ENCODE results near the gene APBB1. TPM values are rescaled to one million over a fixed set of nuclear protein-coding genes. Genes with fewer than 3 reads are reported as not detected.

APBB1 gene
- total and polyA plus RNA-seq, 2 of the 4 experiments (the other 2 are of a cell fraction): 39.4 to 44.1 TPM

DNA sequence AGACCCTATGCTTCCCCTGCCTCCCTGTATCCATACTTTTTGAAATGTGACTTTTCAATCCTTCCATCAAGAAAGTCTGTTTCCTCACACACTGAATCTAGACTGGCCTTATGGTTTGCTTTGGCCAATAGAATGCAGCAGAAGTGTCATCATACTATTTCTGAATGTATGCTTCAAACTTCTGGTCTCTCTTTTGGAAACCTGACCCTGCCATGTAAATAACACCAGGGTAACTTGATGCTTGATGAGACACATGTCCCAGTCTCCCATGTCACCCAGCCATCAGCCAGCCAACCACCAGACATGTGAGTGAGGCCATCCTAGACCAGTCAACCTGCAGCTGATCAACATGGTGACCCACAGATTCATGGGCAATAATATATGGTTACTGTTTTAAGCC lies 68.9 kb downstream of the APBB1 start:
- H3K4me1 ChIP-seq (ENCODE audit: control insufficient read depth, insufficient read depth, low read length): peaks cover 3% of the 10 kb centered on the region; the same call in 1 of the 2 replicates
- H3K9me1 ChIP-seq (ENCODE audit: insufficient read depth, low read length): no peaks in the 10 kb centered on the region
- TF ChIP-seq, protein P1, sequence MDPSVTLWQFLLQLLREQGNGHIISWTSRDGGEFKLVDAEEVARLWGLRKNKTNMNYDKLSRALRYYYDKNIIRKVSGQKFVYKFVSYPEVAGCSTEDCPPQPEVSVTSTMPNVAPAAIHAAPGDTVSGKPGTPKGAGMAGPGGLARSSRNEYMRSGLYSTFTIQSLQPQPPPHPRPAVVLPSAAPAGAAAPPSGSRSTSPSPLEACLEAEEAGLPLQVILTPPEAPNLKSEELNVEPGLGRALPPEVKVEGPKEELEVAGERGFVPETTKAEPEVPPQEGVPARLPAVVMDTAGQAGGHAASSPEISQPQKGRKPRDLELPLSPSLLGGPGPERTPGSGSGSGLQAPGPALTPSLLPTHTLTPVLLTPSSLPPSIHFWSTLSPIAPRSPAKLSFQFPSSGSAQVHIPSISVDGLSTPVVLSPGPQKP (IDR thresholded peaks at IDR 0.05; ENCODE audit: borderline replicate concordance, low read depth, low read length): no peak
- TF ChIP-seq POLR2A (IDR thresholded peaks at IDR 0.05; ENCODE audit: low read depth, low read length) (no peak), MAFK (IDR thresholded peaks at IDR 0.05; ENCODE audit: low read depth, low read length) (no peak), RFX5 (IDR thresholded peaks at IDR 0.05; ENCODE audit: low read depth, low read length) (no peak), MXI1 (IDR thresholded peaks at IDR 0.05; ENCODE audit: borderline replicate concordance, low read depth, low read length) (no peak), NFE2L2 (IDR thresholded peaks at IDR 0.05; ENCODE audit: low read depth, low read length) (no peak), RAD21 (IDR thresholded peaks at IDR 0.05; ENCODE audit: low read length) (no peak), CTCF (conservative IDR thresholded peaks at IDR 0.05; ENCODE audit: low read depth, low read length) (no peak), CEBPB (IDR thresholded peaks at IDR 0.05; ENCODE audit: low read depth, low read length) (no peak), RCOR1 (IDR thresholded peaks at IDR 0.05; ENCODE audit: insufficient replicate concordance, low read length) (no peak), MAZ (IDR thresholded peaks at IDR 0.05; ENCODE audit: borderline replicate concordance, low read depth, low read length) (no peak)
- TF ChIP-seq, protein P2, sequence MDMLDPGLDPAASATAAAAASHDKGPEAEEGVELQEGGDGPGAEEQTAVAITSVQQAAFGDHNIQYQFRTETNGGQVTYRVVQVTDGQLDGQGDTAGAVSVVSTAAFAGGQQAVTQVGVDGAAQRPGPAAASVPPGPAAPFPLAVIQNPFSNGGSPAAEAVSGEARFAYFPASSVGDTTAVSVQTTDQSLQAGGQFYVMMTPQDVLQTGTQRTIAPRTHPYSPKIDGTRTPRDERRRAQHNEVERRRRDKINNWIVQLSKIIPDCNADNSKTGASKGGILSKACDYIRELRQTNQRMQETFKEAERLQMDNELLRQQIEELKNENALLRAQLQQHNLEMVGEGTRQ (IDR thresholded peaks at IDR 0.05; ENCODE audit: low read depth, low read length): no peak
- no peak overlapping the region for H4K5ac ChIP-seq (ENCODE audit: low read depth, low read length)
- ChIA-PET POLR2A (ENCODE audit: unreplicated experiment) (no interaction called here), CTCF (no interaction called here)
- H3K4me3 ChIP-seq (ENCODE audit: insufficient read depth, low read depth, low read length): no peak overlapping the region
- intact Hi-C loops (cut with micrococcal nuclease): no loop called here
- H3K27ac ChIP-seq (ENCODE audit: insufficient read depth, low read length): no peak overlapping the region
- DNase-seq (no peak), ATAC-seq (ENCODE audit: low read depth) (no peak)
- H3K79me1 ChIP-seq (ENCODE audit: low read depth in 1 of 2, low read length in 2 of 2): no peaks in the 10 kb centered on the region
- no peaks in the 10 kb centered on the region for H3K36me3 ChIP-seq (ENCODE audit: control insufficient read depth, insufficient read depth, low read length)
- H3K9ac ChIP-seq (ENCODE audit: low read depth, low read length): no peak overlapping the region
- H4K8ac ChIP-seq (ENCODE audit: low read depth in 2 of 2, low read length in 2 of 2): no peak overlapping the region
- no peak overlapping the region for H2AK5ac ChIP-seq (ENCODE audit: low read depth, low read length)
- H2AK9ac ChIP-seq (replicated peaks; ENCODE audit: low read depth, low read length, poor library complexity): no peak overlapping the region
- no peak overlapping the region for H3K23ac ChIP-seq (ENCODE audit: low read depth, low read length)
- H4K20me1 ChIP-seq (ENCODE audit: insufficient read depth, low read length): no peaks in the 10 kb centered on the region
- H3K4me2 ChIP-seq (ENCODE audit: low read depth, low read length): no peak overlapping the region
- no TSS peak for BruUV-seq (replicated peaks)
- H3K4ac ChIP-seq (ENCODE audit: low read depth, low read length): no peak overlapping the region
- H3K18ac ChIP-seq (ENCODE audit: low read depth, low read length): no peak overlapping the region
- H3K56ac ChIP-seq (ENCODE audit: extremely low read depth, insufficient read depth, low read length): no peak overlapping the region
- H2BK15ac ChIP-seq (ENCODE audit: low read depth, low read length): no peak overlapping the region
- dilution Hi-C loops (cut with HindIII; ENCODE audit: low sequenced_read_pairs, unreplicated experiment): no loop called here
- no peaks in the 10 kb centered on the region for H3K27me3 ChIP-seq (ENCODE audit: control insufficient read depth, insufficient read depth, low read length)
- H2BK5ac ChIP-seq (ENCODE audit: low read depth, low read length, poor library complexity, severe bottlenecking): no peak overlapping the region
- no peak overlapping the region for H3K14ac ChIP-seq (replicated peaks; ENCODE audit: low read depth, low read length)
- H3K9me3 ChIP-seq (ENCODE audit: control insufficient read depth, insufficient read depth, low read length): no peaks in the 10 kb centered on the region
- H2AFZ ChIP-seq (replicated peaks; ENCODE audit: low read length, poor library complexity): no peak overlapping the region
- in situ Hi-C loops (cut with MboI; ENCODE audit: low sequenced_read_pairs): loop anchor here (5.0 to 25.0 kb wide), 3 partner anchors 103 to 663 kb away; partner anchors contain the start of genes TRIM22 and TRIM5
- no peak overlapping the region for H2BK120ac ChIP-seq (ENCODE audit: low read depth, low read length)
- no peak overlapping the region for H2BK20ac ChIP-seq (ENCODE audit: low read depth, low read length)
- H4K91ac ChIP-seq (ENCODE audit: insufficient read depth, low read depth, low read length): no peak overlapping the region
